Measurements from ENCODE around the gene OR52A5.

The OR52A5 gene

GRCh38 chr11:5107285-5107684 lies 30.9 kb downstream of the OR52A5 start:
- no peak overlapping the region for H3K4me3 ChIP-seq (ENCODE audit: low read depth, low read length)
- no peak for DNase-seq (ENCODE audit: low read depth)
- TF ChIP-seq CTCF (IDR thresholded peaks at IDR 0.05; ENCODE audit: insufficient read depth, low read depth, low read length, missing control alignments): no peak

GRCh38 chr11:5103066-5103465 lies 35.1 kb downstream of the OR52A5 start:
- H3K4me3 ChIP-seq (ENCODE audit: low read depth, low read length): no peak overlapping the region
- TF ChIP-seq CTCF (IDR thresholded peaks at IDR 0.05; ENCODE audit: insufficient read depth, low read depth, low read length, missing control alignments): no peak
- DNase-seq (ENCODE audit: low read depth): no peak

- DNase-seq (ENCODE audit: low read depth): no peak
- no peak overlapping the region for H3K4me3 ChIP-seq (ENCODE audit: low read depth, low read length)
- no peak for TF ChIP-seq CTCF (IDR thresholded peaks at IDR 0.05; ENCODE audit: insufficient read depth, low read depth, low read length, missing control alignments)
These were observed 35.9 kb downstream of the OR52A5 start for GRCh38 chr11:5102246-5102645.

GRCh38 chr11:5096011-5096410 lies 42.1 kb downstream of the OR52A5 start:
- no peak for DNase-seq (ENCODE audit: low read depth)
- H3K4me3 ChIP-seq (ENCODE audit: low read depth, low read length): no peak overlapping the region
- no peak for TF ChIP-seq CTCF (IDR thresholded peaks at IDR 0.05; ENCODE audit: insufficient read depth, low read depth, low read length, missing control alignments)

GRCh38 chr11:5092821-5093585 lies 45.2 kb downstream of the OR52A5 start:
- no peak for DNase-seq (ENCODE audit: low read depth)
- no peak overlapping the region for H3K4me3 ChIP-seq (ENCODE audit: low read depth, low read length)
- TF ChIP-seq CTCF (IDR thresholded peaks at IDR 0.05; ENCODE audit: insufficient read depth, low read depth, low read length, missing control alignments): no peak

GRCh38 chr11:5090668-5091067 lies 47.5 kb downstream of the OR52A5 start:
- H3K4me3 ChIP-seq (ENCODE audit: low read depth, low read length): no peak overlapping the region
- DNase-seq (ENCODE audit: low read depth): no peak
- no peak for TF ChIP-seq CTCF (IDR thresholded peaks at IDR 0.05; ENCODE audit: insufficient read depth, low read depth, low read length, missing control alignments)

GRCh38 chr11:5088556-5088955 lies 49.6 kb downstream of the OR52A5 start:
- no peak for DNase-seq (ENCODE audit: low read depth)
- TF ChIP-seq CTCF (IDR thresholded peaks at IDR 0.05; ENCODE audit: insufficient read depth, low read depth, low read length, missing control alignments): no peak
- H3K4me3 ChIP-seq (ENCODE audit: low read depth, low read length): no peak overlapping the region

All from GM12865 (cell line).